PFSK-1 (cell line): Measurements from ENCODE around the gene GPLD1.

ENCODE experiments used
- POLR2AphosphoS5 ChIP-seq: IDR thresholded peaks from 2 replicates; pipeline ENCODE4 v1.6.1; 2012; ENCODE audit warnings: low read depth, mild to moderate bottlenecking, control low read depth, low read length, moderate library complexity
- TF ChIP-seq, protein P1 (sequence below), 2 experiments: IDR thresholded peaks; 2 replicates each; pipeline versions ENCODE4 v1.6.1 to v1.8.0; 2011 to 2012; ENCODE audit warnings: low read depth in 2 of 2, low read length in 2 of 2, control low read depth in 1 of 2, inconsistent platforms in 1 of 2, mild to moderate bottlenecking in 1 of 2, moderate library complexity in 1 of 2; ENCODE audit not compliant: insufficient read depth in 1 of 2

DNA sequence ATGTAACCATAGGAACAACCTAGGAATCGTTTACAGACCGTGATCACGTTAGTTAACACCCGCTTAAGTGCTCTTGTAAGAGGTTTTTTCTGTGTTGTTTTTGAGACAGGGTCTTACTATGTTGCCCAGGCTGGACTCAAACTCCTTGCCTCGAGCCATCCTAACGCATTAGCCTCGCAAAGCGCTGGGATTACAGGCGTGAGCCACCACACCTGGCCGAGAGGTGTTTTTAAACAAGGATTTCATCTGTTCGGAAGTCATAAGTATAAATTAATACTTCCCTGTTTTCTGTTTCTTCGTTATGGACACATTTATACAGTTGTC lies 85.9 kb downstream of the GPLD1 start:
- TF ChIP-seq POLR2AphosphoS5: no peak
- TF ChIP-seq, protein P1, sequence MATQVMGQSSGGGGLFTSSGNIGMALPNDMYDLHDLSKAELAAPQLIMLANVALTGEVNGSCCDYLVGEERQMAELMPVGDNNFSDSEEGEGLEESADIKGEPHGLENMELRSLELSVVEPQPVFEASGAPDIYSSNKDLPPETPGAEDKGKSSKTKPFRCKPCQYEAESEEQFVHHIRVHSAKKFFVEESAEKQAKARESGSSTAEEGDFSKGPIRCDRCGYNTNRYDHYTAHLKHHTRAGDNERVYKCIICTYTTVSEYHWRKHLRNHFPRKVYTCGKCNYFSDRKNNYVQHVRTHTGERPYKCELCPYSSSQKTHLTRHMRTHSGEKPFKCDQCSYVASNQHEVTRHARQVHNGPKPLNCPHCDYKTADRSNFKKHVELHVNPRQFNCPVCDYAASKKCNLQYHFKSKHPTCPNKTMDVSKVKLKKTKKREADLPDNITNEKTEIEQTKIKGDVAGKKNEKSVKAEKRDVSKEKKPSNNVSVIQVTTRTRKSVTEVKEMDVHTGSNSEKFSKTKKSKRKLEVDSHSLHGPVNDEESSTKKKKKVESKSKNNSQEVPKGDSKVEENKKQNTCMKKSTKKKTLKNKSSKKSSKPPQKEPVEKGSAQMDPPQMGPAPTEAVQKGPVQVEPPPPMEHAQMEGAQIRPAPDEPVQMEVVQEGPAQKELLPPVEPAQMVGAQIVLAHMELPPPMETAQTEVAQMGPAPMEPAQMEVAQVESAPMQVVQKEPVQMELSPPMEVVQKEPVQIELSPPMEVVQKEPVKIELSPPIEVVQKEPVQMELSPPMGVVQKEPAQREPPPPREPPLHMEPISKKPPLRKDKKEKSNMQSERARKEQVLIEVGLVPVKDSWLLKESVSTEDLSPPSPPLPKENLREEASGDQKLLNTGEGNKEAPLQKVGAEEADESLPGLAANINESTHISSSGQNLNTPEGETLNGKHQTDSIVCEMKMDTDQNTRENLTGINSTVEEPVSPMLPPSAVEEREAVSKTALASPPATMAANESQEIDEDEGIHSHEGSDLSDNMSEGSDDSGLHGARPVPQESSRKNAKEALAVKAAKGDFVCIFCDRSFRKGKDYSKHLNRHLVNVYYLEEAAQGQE (IDR thresholded peaks at IDR 0.05; ENCODE audit: insufficient read depth in 1 of 2, low read depth in 2 of 2, low read length in 2 of 2): no peak
